HEK293 (cell line): ENCODE data around the gene NUMBL.

Source experiments
- BCL11B ChIP-seq: fragments of 450-650 bp; formaldehyde crosslinking; IDR thresholded peaks from 2 replicates; pipeline ENCODE4 v1.5.1; 2016; ENCODE audit warnings: low read depth, missing biosample characterization, missing genetic modification characterization
- GLIS2 ChIP-seq: fragments of 450-650 bp; formaldehyde crosslinking; IDR thresholded peaks from 2 replicates; pipeline ENCODE4 v1.5.1; 2016; ENCODE audit warnings: missing biosample characterization, missing genetic modification characterization
- HOXD13 ChIP-seq: sonication (generic); formaldehyde crosslinking; IDR thresholded peaks from 2 replicates; pipeline ENCODE4 v1.8.0; 2022; ENCODE audit warnings: missing genetic modification reagents, borderline replicate concordance
- IKZF3 ChIP-seq: fragments of 450-650 bp; IDR thresholded peaks from 2 replicates; pipeline ENCODE4 v1.5.0; 2018; ENCODE audit warnings: missing biosample characterization, mild to moderate bottlenecking, missing genetic modification characterization, moderate library complexity
- KLF17 ChIP-seq: fragments of 450-650 bp; formaldehyde crosslinking; IDR thresholded peaks from 2 replicates; pipeline ENCODE4 v1.5.1; 2016; ENCODE audit warnings: missing biosample characterization, missing genetic modification characterization
- KLF8 ChIP-seq: fragments of 450-650 bp; formaldehyde crosslinking; IDR thresholded peaks from 2 replicates; pipeline ENCODE4 v1.5.1; 2016; ENCODE audit warnings: missing biosample characterization, missing genetic modification characterization
- PRDM6 ChIP-seq: fragments of 450-650 bp; formaldehyde crosslinking; IDR thresholded peaks from 2 replicates; pipeline ENCODE4 v1.5.1; 2017; ENCODE audit warnings: missing biosample characterization, missing genetic modification characterization
- RBAK ChIP-seq: fragments of 450-650 bp; formaldehyde crosslinking; IDR thresholded peaks from 2 replicates; pipeline ENCODE4 v1.5.1; 2016; ENCODE audit warnings: missing biosample characterization, missing genetic modification characterization
- SCRT2 ChIP-seq: fragments of 450-650 bp; formaldehyde crosslinking; IDR thresholded peaks from 2 replicates; pipeline ENCODE4 v1.5.1; 2016; ENCODE audit warnings: missing biosample characterization, missing genetic modification characterization
- ZNF19 ChIP-seq: fragments of 450-650 bp; formaldehyde crosslinking; IDR thresholded peaks from 2 replicates; pipeline ENCODE4; 2016; ENCODE audit warnings: missing biosample characterization, missing genetic modification characterization, low read depth
- ZNF341 ChIP-seq: fragments of 450-650 bp; formaldehyde crosslinking; IDR thresholded peaks from 2 replicates; pipeline ENCODE4; 2016; ENCODE audit warnings: low read depth, missing biosample characterization, missing genetic modification characterization
- ZNF513 ChIP-seq: fragments of 450-650 bp; IDR thresholded peaks from 2 replicates; pipeline ENCODE4 v1.5.1; 2018; ENCODE audit warnings: missing biosample characterization, missing genetic modification characterization
- ZNF514 ChIP-seq: fragments of 450-650 bp; formaldehyde crosslinking; IDR thresholded peaks from 2 replicates; pipeline ENCODE4 v1.5.1; 2016; ENCODE audit warnings: missing biosample characterization, missing genetic modification characterization
- ZNF518A ChIP-seq: fragments of 450-650 bp; formaldehyde crosslinking; conservative IDR thresholded peaks from 2 replicates; pipeline ENCODE4 v1.5.1; 2016; ENCODE audit warnings: low read depth, missing biosample characterization, missing genetic modification characterization
- ZNF529 ChIP-seq: fragments of 450-650 bp; formaldehyde crosslinking; IDR thresholded peaks from 2 replicates; pipeline ENCODE4 v1.5.1; 2017; ENCODE audit warnings: missing genetic modification characterization, missing biosample characterization; ENCODE audit not compliant: insufficient replicate concordance
- ZNF544 ChIP-seq: fragments of 450-650 bp; formaldehyde crosslinking; IDR thresholded peaks from 2 replicates; pipeline ENCODE4 v1.5.0; 2017; ENCODE audit warnings: missing biosample characterization, missing genetic modification characterization
- ZNF76 ChIP-seq: fragments of 450-650 bp; formaldehyde crosslinking; IDR thresholded peaks from 2 replicates; pipeline ENCODE4; 2016; ENCODE audit warnings: low read depth, missing biosample characterization, missing genetic modification characterization, borderline replicate concordance
- TF ChIP-seq, protein P1 (sequence below): fragments of 450-650 bp; formaldehyde crosslinking; IDR thresholded peaks from 2 replicates; pipeline ENCODE4 v1.5.0; 2017; ENCODE audit warnings: missing biosample characterization, missing genetic modification characterization, borderline replicate concordance
- TF ChIP-seq, protein P2 (sequence below): fragments of 450-650 bp; formaldehyde crosslinking; IDR thresholded peaks from 2 replicates; pipeline ENCODE4 v1.5.1; 2016; ENCODE audit warnings: missing biosample characterization, missing genetic modification characterization
- TF ChIP-seq, protein P3 (sequence below): fragments of 450-650 bp; formaldehyde crosslinking; IDR thresholded peaks from 2 replicates; pipeline ENCODE4 v1.5.1; 2016; ENCODE audit warnings: missing biosample characterization, missing genetic modification characterization

NUMBL gene

DNA sequence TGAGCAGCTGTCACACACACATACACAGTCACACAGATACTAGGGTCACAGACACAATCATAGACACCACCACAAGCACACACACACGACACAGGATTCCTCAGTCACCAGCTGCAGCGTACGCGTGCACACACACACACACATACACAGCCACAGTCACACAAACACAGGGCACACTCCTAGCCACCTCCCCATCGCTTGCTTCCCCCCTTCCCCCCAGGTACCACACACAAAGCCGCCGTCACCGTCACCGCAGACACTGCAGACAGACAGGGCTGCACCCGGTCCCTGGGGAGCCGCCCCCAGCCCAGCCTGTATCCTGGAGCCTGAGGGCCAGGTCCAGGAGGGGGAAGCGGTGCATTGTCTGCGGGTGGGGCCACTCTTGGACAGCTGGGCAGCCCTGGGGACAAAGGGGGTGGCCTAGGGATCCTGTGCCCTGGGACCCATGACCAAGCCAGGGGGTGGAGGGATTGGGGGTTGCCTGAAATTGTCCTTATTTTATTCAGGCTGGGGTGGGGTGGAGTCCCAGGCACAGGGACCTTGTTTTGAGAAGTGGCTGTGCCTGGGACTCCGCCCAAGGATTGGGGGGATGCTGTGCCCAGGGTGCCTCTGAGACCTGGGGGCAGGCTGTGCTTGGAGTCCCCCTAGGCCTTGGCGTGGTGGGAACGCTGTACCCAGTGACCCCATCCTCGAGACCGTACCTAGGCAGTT, 957 bp downstream of the NUMBL start (continued):
- TF ChIP-seq ZNF513 (tag by site-specific recombination) (no peak), ZNF529 (tag by site-specific recombination) (no peak), IKZF3 (tag by site-specific recombination) (no peak), ZNF544 (tag by site-specific recombination) (no peak), ZNF76 (tag by site-specific recombination) (no peak), BCL11B (tag by site-specific recombination) (no peak), SCRT2 (tag by site-specific recombination) (no peak), HOXD13 (CRISPR knock-in tag) (no peak), PRDM6 (tag by site-specific recombination) (no peak), ZNF518A (tag by site-specific recombination) (no peak), KLF17 (tag by site-specific recombination) (peak; percentile 94; the same call in 1 of the 2 replicates), GLIS2 (tag by site-specific recombination) (peak; percentile 72), RBAK (tag by site-specific recombination) (no peak), ZNF19 (no peak), KLF8 (tag by site-specific recombination) (peak; percentile 56; the same call in 1 of the 2 replicates), ZNF341 (tag by site-specific recombination) (peak; percentile 76), ZNF514 (tag by site-specific recombination) (no peak)
- TF ChIP-seq, protein P1, sequence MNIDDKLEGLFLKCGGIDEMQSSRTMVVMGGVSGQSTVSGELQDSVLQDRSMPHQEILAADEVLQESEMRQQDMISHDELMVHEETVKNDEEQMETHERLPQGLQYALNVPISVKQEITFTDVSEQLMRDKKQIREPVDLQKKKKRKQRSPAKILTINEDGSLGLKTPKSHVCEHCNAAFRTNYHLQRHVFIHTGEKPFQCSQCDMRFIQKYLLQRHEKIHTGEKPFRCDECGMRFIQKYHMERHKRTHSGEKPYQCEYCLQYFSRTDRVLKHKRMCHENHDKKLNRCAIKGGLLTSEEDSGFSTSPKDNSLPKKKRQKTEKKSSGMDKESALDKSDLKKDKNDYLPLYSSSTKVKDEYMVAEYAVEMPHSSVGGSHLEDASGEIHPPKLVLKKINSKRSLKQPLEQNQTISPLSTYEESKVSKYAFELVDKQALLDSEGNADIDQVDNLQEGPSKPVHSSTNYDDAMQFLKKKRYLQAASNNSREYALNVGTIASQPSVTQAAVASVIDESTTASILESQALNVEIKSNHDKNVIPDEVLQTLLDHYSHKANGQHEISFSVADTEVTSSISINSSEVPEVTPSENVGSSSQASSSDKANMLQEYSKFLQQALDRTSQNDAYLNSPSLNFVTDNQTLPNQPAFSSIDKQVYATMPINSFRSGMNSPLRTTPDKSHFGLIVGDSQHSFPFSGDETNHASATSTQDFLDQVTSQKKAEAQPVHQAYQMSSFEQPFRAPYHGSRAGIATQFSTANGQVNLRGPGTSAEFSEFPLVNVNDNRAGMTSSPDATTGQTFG (tag by site-specific recombination), result no peak
- TF ChIP-seq, protein P2, sequence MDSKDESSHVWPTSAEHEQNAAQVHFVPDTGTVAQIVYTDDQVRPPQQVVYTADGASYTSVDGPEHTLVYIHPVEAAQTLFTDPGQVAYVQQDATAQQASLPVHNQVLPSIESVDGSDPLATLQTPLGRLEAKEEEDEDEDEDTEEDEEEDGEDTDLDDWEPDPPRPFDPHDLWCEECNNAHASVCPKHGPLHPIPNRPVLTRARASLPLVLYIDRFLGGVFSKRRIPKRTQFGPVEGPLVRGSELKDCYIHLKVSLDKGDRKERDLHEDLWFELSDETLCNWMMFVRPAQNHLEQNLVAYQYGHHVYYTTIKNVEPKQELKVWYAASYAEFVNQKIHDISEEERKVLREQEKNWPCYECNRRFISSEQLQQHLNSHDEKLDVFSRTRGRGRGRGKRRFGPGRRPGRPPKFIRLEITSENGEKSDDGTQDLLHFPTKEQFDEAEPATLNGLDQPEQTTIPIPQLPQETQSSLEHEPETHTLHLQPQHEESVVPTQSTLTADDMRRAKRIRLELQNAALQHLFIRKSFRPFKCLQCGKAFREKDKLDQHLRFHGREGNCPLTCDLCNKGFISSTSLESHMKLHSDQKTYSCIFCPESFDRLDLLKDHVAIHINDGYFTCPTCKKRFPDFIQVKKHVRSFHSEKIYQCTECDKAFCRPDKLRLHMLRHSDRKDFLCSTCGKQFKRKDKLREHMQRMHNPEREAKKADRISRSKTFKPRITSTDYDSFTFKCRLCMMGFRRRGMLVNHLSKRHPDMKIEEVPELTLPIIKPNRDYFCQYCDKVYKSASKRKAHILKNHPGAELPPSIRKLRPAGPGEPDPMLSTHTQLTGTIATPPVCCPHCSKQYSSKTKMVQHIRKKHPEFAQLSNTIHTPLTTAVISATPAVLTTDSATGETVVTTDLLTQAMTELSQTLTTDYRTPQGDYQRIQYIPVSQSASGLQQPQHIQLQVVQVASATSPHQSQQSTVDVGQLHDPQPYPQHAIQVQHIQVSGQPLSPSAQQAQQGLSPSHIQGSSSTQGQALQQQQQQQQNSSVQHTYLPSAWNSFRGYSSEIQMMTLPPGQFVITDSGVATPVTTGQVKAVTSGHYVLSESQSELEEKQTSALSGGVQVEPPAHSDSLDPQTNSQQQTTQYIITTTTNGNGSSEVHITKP, result no peak
- TF ChIP-seq, protein P3, sequence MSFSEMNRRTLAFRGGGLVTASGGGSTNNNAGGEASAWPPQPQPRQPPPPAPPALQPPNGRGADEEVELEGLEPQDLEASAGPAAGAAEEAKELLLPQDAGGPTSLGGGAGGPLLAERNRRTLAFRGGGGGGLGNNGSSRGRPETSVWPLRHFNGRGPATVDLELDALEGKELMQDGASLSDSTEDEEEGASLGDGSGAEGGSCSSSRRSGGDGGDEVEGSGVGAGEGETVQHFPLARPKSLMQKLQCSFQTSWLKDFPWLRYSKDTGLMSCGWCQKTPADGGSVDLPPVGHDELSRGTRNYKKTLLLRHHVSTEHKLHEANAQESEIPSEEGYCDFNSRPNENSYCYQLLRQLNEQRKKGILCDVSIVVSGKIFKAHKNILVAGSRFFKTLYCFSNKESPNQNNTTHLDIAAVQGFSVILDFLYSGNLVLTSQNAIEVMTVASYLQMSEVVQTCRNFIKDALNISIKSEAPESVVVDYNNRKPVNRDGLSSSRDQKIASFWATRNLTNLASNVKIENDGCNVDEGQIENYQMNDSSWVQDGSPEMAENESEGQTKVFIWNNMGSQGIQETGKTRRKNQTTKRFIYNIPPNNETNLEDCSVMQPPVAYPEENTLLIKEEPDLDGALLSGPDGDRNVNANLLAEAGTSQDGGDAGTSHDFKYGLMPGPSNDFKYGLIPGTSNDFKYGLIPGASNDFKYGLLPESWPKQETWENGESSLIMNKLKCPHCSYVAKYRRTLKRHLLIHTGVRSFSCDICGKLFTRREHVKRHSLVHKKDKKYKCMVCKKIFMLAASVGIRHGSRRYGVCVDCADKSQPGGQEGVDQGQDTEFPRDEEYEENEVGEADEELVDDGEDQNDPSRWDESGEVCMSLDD, result peak; percentile 40; the same call in 1 of the 2 replicates
